IPS-NIHi7 (cell line): ENCODE measurements around the gene PEX19.

Source experiments
- DNase-seq: peaks from one replicate; pipeline ENCODE4 v3.0.0; 2012; ENCODE audit warnings: mixed read lengths; ENCODE audit errors: extremely low spot score

Gene PEX19

DNA sequence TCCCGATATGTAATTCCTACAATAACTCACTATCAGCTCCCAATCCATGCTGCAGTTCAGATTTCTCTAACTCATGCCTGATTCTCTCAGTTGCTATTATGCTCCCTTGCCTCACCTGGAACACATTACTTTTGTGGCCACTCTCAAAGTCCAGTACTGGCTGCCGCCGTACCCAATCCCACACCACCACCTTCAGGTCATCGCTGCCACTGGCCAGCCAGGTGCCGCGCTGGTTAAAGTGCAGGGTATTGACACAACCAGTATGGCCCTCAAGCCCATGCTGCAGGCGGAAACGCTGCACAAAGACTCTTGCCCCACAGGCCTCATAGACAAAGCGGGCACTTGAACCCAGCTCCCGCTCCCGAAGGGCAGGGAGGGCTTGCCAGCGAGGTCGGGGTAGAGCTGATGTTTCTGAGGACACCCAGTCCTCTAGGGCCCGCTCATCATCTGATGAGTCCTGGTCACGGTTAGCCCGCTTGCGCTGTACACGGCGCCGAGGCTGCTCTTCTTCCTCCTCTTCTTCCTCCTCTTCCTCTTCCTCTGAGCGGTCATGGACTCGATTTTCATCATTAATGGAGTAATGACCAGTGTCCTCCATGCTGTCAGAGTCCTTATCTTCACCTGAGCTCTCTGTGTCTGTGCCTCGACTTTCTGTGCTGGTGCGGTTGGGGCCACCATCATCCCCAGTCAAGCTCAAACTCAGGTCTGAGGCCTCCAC is 45.2 kb downstream of the PEX19 start:
- DNase-seq, result no peak

- no peak for DNase-seq
Observed at GRCh38 chr1:160238408-160238807, 46.5 kb downstream of the PEX19 start.

DNA sequence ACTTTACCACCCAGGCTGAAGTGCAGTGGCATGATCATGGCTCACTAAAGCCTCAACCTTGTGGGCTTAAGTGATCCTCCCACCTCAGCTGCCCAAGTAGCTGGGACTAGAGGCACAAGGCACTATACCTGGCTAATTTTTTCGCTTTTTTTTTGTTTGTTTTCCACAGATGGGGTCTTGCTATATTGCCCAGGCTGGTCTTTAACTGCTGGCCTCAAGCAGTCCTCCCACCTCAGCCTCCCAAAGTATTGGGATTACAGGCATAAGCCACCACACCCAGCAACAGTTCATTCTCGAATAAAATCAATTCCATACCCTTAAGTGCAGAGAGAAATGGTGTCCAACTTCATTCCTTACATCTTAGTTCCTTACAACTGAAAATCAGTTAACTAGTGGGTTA is 47.4 kb downstream of the PEX19 start:
- DNase-seq, result no peak

GRCh38 chr1:160236806-160237205 is 48.1 kb downstream of the PEX19 start:
- no peak for DNase-seq

- no peak for DNase-seq
Observed at GRCh38 chr1:160232911-160233310, 52.0 kb downstream of the PEX19 start.

DNA sequence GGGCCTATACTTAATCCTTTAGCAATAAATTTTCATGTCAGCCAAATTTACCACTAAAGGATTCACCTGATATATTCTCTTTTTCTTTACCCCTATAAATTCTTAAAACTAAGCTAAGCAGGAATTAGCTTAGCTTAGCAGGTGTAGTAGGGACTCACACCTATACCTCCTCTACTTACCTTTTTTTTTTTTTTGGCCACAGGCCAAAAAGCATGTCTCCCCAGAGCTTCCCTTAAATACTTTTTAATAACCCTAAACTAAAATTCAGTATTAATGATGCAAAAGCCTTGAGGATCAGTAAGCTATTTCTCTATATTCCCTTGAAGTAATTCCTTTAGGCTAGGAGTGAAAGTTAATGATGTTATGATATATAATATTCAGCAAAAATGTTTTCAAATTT is 56.5 kb downstream of the PEX19 start:
- DNase-seq, result no peak

DNA sequence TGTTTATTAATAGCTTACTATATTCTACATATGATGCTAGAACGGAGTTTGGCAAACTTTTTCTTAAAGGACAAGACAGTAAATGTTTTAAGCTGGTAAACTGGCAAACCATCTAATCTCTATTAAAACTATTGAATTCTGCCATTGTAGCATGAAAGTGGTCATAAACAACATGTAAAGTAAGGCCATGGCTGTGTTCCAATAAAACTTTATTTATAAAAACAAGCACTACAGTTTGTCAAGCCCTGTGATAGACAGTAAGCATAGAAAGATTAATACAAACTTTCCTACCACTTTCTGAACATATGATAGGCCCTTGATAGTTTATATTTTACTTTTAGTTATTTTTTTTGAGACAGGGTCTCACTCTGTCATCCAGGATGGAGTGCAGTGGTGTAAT is 57.4 kb downstream of the PEX19 start:
- no peak for DNase-seq

DNA sequence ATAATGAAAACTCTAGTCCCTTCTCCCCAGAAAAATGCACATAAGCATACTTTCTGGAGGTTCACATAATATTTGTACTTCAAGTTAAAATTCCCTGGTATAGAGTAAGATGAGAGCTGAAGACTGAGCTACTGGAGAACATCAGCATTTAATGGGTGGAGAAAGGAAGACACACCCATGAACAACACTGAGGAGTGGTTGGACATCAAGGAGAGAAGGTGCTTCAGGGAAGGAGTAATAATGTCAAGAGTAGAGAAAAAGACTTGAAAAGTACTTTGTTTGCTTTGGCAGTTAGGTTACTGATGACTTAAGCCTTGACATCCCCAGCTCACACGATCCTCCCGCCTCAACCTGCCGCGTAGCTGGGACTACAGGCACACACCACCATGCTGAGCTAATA is 57.9 kb downstream of the PEX19 start:
- DNase-seq, result no peak
